Activated CD4-positive, alpha-beta T cell treated with anti-CD3 and anti-CD28 coated beads for 1 hour (primary cell): ENCODE measurements around the gene OR5AC2.

ENCODE experiments used
- DNase-seq: peaks from one replicate; pipeline ENCODE4 v3.0.0-alpha.2; 2020

Gene OR5AC2, protein sequence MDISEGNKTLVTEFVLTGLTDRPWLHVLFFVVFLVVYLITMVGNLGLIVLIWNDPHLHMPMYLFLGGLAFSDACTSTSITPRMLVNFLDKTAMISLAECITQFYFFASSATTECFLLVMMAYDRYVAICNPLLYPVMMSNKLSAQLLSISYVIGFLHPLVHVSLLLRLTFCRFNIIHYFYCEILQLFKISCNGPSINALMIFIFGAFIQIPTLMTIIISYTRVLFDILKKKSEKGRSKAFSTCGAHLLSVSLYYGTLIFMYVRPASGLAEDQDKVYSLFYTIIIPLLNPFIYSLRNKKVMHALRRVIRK

DNA sequence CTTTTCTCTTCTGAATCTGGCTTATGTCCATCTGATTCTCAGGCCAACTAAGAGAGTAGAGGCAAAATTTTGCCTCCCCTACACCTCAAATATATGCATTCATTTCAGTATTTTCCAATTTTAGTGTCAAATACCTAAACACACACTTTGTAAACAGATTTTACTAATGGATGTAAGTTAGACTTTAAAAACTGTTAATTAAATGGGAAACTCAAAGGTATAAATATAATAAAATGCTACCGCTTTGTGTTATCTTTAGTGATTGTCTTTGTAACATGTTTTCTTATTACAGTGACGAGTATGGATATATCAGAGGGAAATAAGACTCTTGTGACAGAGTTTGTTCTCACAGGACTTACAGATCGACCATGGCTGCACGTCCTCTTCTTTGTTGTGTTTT is at the start of gene OR5AC2:
OR5AC2 (plus strand) TSS at position 301 of the 400 bp plus-strand sequence; CDS start at position 301, 0 bp downstream.
- no peak for DNase-seq

- no peak for DNase-seq
Measured at GRCh38 chr3:98038286-98038685, 48.7 kb upstream of the OR5AC2 start.

DNA sequence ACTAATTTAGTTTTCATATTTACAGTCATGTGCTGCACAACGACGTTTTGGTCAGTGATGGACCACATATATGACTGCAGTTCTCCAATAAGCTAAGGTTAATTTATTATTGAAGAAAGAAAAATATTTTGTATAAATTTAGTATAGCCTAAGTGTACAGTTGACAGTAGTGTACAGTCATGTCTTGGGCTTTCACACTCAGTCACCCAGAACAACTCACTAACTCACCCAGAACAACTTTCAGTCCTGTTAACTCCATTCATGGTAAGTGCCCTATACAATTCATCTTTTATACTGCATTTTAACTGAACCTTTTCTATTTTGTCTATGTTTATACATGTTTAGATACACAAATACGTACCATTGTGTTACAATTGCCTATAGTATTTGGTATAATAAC is 48.1 kb upstream of the OR5AC2 start:
- DNase-seq = no peak

- peak; percentile 40 for DNase-seq
Measured at GRCh38 chr3:98039322-98040024, 47.5 kb upstream of the OR5AC2 start.

GRCh38 chr3:98041350-98041749 is 45.6 kb upstream of the OR5AC2 start:
- DNase-seq = no peak

- no peak for DNase-seq
Measured at GRCh38 chr3:98048586-98048985, 38.4 kb upstream of the OR5AC2 start.

GRCh38 chr3:98049271-98049670 is 37.7 kb upstream of the OR5AC2 start:
- no peak for DNase-seq

GRCh38 chr3:98056035-98056434 is 30.9 kb upstream of the OR5AC2 start:
- no peak for DNase-seq

- DNase-seq = no peak
Measured at GRCh38 chr3:98057631-98058030, 29.3 kb upstream of the OR5AC2 start.

- no peak for DNase-seq
Measured at GRCh38 chr3:98058244-98058960, 28.6 kb upstream of the OR5AC2 start.

DNA sequence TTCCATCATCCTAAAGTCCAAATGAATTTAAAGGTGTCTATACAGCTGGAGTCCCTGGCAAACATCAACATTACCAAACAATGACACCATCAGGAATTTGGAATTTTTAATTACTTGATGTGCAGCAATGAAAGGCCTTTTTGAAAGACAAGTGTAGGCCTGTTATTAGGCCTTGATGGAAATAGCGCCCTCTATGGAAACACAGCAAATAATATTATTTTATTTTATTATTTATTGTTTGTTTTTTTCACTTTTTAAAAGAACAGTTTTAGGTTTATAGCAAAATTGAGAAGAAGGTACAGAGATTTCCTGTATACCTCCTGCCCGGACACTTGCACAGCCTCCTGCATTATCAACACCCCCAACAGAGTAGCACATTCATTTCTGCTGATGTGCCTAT is 18.1 kb upstream of the OR5AC2 start:
- DNase-seq = no peak

- DNase-seq = no peak
Measured at GRCh38 chr3:98070840-98071239, 16.1 kb upstream of the OR5AC2 start.

- no peak for DNase-seq
Measured at GRCh38 chr3:98073486-98073885, 13.5 kb upstream of the OR5AC2 start.

DNA sequence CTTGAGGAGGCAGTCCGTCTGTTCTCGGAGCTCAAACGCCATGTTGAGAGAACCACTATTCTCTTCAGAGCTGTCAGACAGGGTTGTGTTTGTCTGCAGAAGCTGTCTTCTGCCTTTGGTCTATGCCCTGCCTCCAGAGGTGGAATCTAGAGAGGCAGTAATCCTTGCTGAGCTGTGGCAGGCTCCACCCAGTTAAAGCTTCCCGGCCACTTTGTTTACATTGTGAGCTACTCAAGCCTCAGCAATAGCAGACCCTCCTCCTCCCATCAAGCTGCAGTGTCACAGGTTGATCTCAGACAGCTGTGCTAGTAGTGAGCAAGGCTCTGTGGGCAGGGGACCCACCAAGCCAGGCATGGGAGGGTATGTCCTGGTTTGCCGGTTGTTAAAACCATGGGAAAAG is 8.9 kb downstream of the OR5AC2 start:
- DNase-seq = no peak

GRCh38 chr3:98099848-98100247 is 12.9 kb downstream of the OR5AC2 start:
- no peak for DNase-seq

DNA sequence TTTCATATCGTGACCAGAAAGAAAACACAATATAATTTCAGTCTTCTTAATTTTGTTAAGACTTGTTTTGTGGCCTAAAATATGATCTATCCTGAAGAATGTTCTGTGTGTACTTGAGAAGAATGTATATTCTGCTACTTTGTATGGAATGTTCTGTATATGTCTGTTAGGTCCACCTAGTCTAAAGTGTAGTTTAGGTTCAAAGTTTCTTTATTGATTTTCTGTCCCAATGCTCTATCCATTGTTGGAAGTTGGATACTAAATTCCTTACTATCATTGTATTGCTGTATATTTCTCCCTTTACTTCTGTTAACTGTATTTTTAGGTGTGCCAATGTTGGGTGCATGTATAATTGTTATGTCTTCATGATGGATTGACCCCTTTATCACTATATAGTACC is 21.2 kb downstream of the OR5AC2 start:
- DNase-seq = no peak

DNA sequence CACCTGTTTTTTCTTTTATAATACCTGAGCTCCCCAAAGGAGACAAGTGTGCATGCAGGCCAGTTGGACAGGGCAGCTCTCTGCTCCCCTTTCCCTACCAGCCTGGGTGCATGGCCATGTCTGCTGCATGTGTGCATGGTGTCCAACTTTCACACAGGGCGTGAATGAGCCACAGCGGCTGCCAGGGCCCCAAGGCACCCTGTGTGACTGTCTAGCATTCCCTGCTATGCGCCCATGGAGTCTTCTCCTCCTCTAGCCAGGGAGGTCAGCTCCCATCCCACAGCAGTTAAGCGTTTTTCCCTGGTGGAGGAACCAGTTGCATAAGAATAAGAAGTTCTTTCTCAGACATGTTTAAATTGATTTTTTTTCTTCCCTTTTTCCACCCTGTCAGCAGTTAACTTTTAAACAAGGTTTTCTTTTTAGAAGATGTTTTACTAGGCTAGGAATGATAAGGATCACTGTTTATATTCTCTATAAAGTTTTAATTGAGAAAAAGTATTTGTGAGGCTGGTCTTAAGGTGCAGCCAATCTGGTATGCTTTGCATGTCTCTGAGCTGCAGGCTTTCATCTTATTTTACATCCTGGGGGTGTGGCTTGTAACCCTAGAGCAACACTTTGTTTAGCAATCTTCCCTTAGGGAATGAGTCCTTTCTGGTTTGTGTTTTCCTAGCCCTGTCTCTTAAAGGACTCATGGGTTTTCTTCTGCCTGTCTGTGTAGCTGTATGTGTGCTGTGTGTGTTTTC is 23.0 kb downstream of the OR5AC2 start:
- DNase-seq = no peak

DNA sequence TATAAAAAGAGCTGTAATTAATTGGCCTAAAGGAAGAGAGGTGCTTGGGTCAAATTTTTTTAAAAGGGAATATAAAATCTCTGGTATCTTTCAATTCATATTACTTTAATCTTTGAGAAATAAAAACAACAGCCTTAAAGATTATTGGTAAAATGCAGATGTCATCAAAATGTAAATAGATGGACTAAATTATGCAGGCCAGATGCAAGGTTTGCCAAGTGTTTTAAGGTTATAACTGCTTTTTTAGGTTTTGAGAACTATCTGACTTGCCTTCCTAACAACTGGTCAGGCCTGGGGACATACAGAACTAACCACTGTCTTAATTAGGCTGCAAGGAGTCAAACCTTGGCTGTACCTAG is 23.6 kb downstream of the OR5AC2 start:
- no peak for DNase-seq

DNA sequence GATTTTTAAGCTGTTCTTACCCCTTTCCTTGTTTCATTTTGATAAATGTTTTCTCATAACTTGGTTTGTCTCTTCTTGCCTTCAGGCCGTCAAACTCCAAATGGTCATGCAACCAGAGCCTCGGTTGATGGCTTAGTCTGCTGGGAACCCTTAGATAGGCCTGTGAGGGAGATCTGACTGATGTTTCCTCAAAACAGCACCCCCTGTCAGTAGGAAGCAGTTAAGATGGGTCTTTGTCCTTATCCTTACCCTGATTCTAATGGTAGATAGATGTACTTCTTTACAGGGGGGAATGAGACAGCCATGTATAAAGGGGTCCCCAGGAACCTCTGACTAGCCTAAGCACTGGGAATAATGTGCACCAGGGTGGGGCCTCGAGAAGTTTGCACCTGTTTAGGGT is 27.3 kb downstream of the OR5AC2 start:
- no peak for DNase-seq

DNA sequence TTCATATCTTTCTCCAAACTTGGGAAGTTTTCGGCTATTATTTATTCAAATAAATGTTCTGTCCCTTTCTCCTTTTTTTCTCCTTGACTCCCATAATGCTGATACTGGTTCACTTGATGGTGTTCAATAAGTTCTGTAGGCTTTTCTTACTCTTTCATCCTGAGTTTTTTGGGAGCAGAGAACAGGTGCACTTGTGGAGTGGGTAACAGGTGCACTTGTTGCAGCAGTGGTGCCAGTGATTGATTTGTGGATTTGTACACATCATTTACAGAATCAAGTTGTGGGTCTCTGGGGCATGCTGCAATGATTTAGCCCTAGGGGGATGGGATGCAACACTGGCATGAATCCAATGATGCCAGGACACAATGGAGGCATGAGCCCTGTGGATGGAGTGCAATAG is 28.7 kb downstream of the OR5AC2 start:
- no peak for DNase-seq

- no peak for DNase-seq
Measured at GRCh38 chr3:98130421-98130820, 43.4 kb downstream of the OR5AC2 start, which contains the start of gene OR5H1. TSS of gene OR5H1 (plus strand) at chr3:98130721. CDS start at chr3:98132698, 1,977 bp downstream.

DNA sequence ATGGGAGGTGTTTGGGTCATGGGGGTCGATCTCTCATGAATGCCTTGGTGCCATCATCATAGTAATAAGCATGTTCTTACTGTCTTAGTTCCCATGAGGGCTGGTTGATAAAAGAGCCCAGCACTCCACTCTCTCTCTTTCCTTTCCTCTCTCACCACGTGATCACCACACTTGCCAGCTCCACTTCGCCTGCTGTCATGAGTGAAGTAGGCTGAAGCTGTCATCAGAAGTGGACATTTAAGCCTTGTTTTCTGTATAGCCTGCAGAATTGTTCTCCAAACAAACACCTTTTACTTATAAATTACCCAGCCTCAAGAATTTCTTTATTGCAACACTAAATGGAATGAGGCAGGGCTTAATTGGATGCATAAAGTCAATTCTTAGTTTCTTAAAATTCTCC is 49.7 kb downstream of the OR5AC2 start:
- no peak for DNase-seq
